HG03575 (cell line): ENCODE results near the gene FNDC1.
"Not testable (repeated sequence)": the region's sequence is repeated elsewhere in the genome, so short reads cannot be mapped to it uniquely, and the experiment has no call there.

Experiments
- ATAC-seq: cut with Tn5 transposase; IDR thresholded peaks from one replicate; pipeline ENCODE4 v1.9.1; 2021; ENCODE audit not compliant: unreplicated experiment, insufficient number of reproducible peaks, low FRiP score; ENCODE audit errors: extremely low read depth

The FNDC1 gene

DNA sequence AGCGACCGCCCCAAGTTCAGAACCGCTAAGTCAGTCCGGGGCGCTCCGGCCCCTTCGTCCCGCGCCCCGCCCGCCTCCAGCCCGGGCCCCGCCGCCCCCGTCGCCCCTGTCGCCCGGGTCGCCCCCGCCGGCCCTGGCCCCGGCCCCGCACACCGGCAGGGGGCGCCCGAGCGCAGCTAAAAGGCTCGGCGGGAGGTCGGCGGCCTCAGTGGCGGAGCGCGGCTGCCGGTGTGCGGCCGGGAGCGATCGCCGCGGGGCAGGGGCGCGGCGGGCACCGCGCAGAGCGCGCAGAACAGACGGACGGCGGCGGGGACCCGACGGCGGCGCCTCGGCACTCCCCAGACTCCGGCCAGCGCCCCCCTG, at the start of gene FNDC1:
Gene FNDC1 (plus strand): TSS at position 208 of the 363 bp plus-strand sequence. CDS start 197 bp downstream, outside the sequence.
- no peak for ATAC-seq

GRCh38 chr6:159119791-159120190, 49.4 kb upstream of the FNDC1 start:
- ATAC-seq = no peak

DNA sequence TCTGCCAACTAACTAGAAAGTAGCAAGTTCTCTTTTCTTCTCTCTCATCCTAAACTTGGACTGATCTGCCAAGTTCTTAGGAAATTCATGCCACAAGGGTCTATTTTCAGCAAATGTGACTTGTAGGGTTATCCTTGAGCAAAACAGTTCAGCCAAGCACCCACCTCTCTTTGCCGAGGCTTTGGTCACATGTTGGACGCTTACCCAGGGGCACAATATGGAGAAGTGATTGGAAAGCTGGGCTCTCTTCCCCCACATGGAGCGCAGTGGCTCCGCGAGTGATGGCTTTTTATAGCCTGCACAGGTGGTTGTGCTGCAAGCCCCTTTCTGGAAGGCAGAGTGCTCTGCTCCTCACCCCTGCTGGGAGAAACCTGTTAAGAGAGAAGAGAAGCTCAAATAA, 47.7 kb upstream of the FNDC1 start:
- ATAC-seq = no peak

- no peak for ATAC-seq
Observed at GRCh38 chr6:159122453-159122852, 46.7 kb upstream of the FNDC1 start.

DNA sequence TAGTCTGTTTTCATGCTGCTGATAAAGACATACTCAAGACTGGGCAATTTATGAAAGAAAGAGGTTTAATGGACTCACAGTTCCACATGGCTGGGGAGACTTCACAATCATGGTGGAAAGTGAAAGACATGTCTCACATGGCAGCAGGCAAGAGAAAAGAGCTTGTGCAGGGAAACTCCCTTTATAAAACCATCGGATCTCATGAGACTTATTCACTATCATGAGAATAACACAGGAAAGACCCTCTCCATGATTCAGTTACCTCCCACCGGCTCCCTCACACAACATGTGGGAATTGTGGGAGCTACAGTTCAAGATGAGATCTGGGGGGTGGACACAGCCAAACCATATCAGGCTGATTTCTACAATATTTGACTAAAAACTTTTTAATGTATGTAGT, 45.4 kb upstream of the FNDC1 start:
- not testable (repeated sequence) for ATAC-seq

DNA sequence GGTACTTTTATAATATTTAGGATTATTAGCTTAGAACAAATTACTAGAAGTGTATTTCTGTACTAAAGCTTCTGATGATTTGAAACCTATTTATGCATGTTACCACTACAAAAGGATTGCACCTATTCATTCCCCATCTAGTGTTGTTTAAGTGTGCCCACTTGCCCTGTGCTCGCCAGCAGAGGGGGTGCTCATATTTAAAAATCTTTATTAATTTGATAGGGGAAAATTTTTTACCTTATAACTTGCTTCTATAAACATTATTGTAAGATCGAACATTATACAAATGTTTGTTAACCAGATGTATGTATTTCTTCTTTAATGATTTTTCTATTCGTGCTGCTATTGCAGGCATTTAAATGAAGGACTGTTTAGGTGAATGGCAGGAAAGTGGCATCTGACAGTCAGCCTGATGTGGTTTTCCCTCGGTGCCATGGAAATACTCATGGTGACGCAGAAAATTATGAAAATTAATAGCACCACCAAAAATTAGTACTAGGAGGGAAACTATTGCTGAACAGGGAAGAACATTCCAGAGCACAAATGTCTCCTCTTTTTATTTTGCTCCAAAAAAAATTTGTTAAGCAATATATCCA, 44.1 kb upstream of the FNDC1 start:
- no peak for ATAC-seq

DNA sequence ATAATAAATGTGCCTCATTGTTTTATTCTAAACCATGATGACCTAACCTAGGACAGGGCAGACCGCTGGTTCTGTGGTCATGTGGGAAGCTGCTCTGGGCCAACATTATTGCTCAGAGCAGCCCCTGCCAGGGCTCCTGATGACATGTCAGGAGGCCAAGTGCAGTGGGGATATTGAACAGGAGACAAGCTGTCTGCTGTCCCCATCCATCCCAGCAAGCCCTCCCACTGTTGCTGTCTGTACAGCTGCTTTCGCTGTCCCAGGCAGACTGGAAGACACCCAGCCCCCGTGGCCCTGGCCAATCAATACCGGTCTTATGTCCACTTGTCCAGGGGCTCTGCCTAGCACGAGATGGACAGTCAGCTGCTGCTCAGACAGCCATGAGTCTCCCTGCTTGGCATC, 43.2 kb upstream of the FNDC1 start:
- ATAC-seq = no peak

GRCh38 chr6:159126590-159126989, 42.6 kb upstream of the FNDC1 start:
- no peak for ATAC-seq

GRCh38 chr6:159127701-159128100, 41.5 kb upstream of the FNDC1 start:
- no peak for ATAC-seq

DNA sequence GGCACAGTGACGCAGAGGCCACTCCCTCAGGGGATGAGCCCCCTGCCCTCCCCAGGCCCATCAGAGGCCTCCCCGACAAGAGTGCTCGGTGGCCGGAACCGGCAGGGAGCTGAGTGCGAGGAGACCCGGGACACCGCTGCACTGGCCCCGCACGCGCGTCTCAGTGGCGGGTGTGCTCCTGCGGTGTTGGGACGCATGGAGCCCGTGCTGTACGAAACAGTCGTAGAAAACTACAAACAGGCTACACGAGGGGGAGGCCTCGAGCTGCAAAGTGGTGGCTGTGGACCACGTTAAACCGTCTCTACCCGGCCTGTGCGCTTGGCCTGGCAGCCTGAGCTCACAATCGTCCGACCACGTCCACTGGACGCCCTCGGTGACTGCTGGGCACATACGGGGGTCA, 40.2 kb upstream of the FNDC1 start:
- no peak for ATAC-seq

- no peak for ATAC-seq
Observed at GRCh38 chr6:159130846-159131245, 38.4 kb upstream of the FNDC1 start.

DNA sequence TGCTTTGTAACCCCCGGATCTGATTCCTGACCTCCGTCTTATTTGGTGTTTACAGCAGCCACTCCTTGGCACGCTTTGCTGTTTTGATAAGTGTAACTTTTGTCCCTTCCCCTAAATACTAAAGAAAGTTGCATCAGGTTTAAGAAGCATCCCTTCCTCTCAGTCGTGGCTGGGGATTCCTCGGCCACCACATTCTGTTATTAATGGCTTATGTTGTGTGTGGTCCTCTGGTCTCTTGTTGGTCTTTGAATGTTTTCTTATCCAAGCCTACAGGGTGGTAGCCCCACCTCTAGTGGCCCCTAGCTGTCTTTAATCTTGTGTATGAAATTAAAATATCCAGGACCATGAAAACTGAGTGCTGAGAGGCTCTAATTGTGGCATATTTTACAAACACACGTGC, 37.5 kb upstream of the FNDC1 start:
- ATAC-seq = no peak

- ATAC-seq = no peak
Observed at GRCh38 chr6:159132664-159133063, 36.5 kb upstream of the FNDC1 start.

DNA sequence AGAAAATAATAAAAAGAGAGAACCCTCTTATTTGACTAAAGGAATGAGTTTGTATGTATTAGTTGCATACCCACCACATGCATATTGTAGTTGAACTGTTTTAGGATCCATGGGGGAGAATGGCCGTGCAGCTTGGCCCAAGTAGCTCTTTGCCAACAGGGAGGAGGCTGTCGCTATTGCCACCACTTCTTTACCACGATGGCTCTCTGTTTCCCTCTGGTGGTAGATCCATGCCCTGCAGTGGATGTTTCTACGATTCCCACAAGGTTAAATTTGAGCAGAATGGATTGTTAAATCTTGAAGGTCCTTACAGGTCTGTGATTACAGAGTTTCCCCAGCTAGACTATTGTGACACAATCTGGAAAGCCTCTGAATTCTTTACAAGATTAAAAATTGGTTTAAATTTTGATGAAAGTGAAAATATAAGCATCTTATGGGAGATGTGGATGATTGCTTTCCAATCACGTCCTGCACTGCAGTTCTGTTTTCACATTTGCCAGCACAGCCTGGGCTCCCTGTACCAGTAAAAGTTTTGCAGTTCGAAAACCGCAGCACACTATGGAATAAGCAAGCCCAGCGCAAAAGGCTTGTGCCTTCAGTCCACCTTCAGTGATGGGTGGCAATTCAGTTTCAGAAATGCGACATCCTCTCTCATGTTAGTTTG, 34.4 kb upstream of the FNDC1 start:
- no peak for ATAC-seq

DNA sequence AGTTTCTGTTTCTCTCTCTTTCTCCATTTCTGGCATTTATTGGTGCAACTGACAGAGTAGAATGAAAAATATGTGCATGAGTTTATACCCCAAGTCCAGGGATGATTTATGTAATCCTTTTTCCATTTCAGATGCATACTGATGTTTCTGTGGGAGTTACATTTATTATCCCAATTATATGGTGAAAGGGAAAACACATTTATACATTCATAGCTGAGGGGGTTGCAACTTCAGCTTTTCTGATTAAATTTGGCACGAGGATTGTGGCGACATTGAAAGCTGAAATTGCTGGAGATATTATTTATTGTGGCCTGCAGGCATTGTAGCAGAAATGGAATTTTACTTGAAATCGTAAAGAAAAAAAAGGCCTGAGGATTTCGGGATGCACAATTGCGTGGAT, 31.5 kb upstream of the FNDC1 start:
- no peak for ATAC-seq

DNA sequence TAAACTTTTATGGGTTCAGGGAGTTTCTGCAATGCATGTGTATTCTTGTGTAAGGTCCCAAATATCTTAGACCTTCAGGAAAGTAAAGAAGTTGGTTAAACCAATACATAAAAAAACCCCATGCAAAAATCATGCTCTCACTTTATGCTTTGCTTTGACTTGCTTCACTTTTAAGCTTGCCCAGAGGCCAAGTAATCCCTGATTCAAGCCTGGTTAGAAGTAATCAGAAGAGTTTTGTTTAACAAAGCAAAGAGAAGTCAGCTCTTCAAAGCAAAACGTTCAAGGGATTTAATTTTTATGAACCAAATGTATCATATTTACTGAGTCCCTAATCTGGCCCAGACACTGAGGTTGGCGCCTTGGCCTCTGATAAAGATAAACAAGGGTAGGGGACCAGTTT, 26.7 kb upstream of the FNDC1 start:
- no peak for ATAC-seq

- ATAC-seq = no peak
Observed at GRCh38 chr6:159148641-159149040, 20.6 kb upstream of the FNDC1 start.

- no peak for ATAC-seq
Observed at GRCh38 chr6:159149641-159150040, 19.6 kb upstream of the FNDC1 start.

- ATAC-seq = no peak
Observed at GRCh38 chr6:159151266-159151855, 17.8 kb upstream of the FNDC1 start.

- ATAC-seq = no peak
Observed at GRCh38 chr6:159152041-159152440, 17.2 kb upstream of the FNDC1 start.

DNA sequence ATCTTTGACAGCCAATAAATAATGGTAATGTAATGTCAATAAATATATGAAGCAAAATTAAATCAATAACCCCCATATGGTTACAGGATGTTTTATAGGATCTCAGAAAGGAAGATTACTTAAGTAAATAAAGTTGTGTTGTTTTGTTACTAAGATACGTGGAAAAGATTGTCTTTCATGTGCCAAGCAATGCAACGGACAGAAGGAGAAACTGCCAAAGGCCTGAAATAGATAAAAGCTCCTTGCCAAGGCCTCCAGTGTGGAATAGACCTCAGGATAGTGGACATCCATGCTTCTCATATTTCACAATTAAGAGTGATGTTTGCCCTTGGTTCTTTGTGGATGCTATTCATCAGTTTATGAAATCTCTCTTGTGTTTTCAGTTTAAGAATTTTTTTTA, 16.4 kb upstream of the FNDC1 start:
- no peak for ATAC-seq
